Vagina (tissue), 2 donors: Measurements from ENCODE around the gene SHISA3.

Experiments
- POLR2A ChIP-seq, 2 donors: fragments of 450-650 bp; IDR thresholded peaks; one replicate each; pipeline ENCODE4 v1.6.1; 2017; ENCODE audit warnings: antibody characterized with exemption in 2 of 2, mild to moderate bottlenecking in 2 of 2, moderate library complexity in 2 of 2
- POLR2AphosphoS5 ChIP-seq, 2 donors: sonication (generic); formaldehyde crosslinking; IDR thresholded peaks; one replicate each; pipeline ENCODE4 v1.9.0; 2017; ENCODE audit warnings: antibody characterized with exemption in 2 of 2, mild to moderate bottlenecking in 2 of 2, low read depth in 1 of 2; ENCODE audit not compliant: insufficient read depth in 1 of 2
- TF ChIP-seq, protein P1 (sequence below), 3 experiments: fragments of 450-650 bp in 2 of 3; fragments of 200-600 bp in 1 of 3; sonication (generic) in 1 of 3; IDR thresholded peaks; one replicate each; pipeline ENCODE4 v1.5.1; 2017 to 2019; ENCODE audit warnings: antibody characterized with exemption in 3 of 3, mild to moderate bottlenecking in 2 of 3, moderate library complexity in 2 of 3

DNA sequence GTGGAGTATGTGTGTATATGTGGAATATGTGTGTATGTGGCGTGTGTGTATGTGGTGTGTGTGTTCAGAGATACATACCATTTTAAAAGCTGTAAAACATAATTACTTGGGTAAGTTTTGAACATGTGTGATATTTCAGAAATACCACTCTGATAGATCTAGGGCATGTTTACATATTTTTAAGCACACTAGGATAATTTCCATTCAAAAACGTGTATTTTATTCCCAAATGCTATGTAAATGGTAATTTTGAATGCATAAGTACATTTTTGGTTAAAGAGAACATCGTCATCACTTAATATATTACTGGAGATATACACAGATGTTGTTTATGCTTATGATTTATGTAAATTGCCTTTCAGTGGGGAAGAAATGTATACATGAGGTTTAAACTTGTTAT is 34.7 kb upstream of the SHISA3 start:
- TF ChIP-seq, protein P1, sequence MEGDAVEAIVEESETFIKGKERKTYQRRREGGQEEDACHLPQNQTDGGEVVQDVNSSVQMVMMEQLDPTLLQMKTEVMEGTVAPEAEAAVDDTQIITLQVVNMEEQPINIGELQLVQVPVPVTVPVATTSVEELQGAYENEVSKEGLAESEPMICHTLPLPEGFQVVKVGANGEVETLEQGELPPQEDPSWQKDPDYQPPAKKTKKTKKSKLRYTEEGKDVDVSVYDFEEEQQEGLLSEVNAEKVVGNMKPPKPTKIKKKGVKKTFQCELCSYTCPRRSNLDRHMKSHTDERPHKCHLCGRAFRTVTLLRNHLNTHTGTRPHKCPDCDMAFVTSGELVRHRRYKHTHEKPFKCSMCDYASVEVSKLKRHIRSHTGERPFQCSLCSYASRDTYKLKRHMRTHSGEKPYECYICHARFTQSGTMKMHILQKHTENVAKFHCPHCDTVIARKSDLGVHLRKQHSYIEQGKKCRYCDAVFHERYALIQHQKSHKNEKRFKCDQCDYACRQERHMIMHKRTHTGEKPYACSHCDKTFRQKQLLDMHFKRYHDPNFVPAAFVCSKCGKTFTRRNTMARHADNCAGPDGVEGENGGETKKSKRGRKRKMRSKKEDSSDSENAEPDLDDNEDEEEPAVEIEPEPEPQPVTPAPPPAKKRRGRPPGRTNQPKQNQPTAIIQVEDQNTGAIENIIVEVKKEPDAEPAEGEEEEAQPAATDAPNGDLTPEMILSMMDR (IDR thresholded peaks at IDR 0.05) = no peak
- no peak for TF ChIP-seq POLR2A (IDR thresholded peaks at IDR 0.05)
- TF ChIP-seq POLR2AphosphoS5 (IDR thresholded peaks at IDR 0.05; ENCODE audit: insufficient read depth in 1 of 2, low read depth in 1 of 2) = no peak
